Measurements from ENCODE around the gene KLF3. TPM values are rescaled to one million over a fixed set of nuclear protein-coding genes. Genes with fewer than 3 reads are reported as not detected.
A peak's percentile ranks its signal among the peaks of the same experiment; 100 is the strongest.
"Not testable (repeated sequence)": the region's sequence is repeated elsewhere in the genome, so short reads cannot be mapped to it uniquely, and the experiment has no call there.

KLF3 gene
- total RNA-seq, 4 donors from 2014 or later: 169 to 240 (median 223) TPM

DNA sequence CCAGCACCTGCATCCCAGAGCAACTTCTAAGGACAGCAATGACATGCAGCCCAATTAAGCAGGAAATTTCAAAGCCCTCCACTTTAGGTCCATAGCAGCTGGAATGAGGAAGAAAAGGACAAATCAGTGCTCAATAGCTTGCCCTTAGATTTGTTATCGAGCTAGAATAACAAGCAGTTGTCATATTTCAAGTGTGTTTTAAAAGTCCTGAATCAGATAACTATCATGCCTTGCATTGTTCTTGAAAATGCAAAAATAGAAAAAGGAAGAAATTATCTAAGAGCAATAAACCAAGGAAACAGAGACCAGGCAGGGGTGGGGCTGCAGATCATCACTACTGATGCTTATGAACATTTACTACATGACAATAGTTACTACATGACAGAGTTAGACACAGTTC is 43.9 kb upstream of the KLF3 start:
- 55% methylated on average over 1 of the region's 1 CpG for WGBS
- TF ChIP-seq POLR2AphosphoS5 (IDR thresholded peaks at IDR 0.05) (no peak), EP300 (IDR thresholded peaks at IDR 0.05) (no peak), POLR2A (IDR thresholded peaks at IDR 0.05) (no peak)
- TF ChIP-seq, protein P1, sequence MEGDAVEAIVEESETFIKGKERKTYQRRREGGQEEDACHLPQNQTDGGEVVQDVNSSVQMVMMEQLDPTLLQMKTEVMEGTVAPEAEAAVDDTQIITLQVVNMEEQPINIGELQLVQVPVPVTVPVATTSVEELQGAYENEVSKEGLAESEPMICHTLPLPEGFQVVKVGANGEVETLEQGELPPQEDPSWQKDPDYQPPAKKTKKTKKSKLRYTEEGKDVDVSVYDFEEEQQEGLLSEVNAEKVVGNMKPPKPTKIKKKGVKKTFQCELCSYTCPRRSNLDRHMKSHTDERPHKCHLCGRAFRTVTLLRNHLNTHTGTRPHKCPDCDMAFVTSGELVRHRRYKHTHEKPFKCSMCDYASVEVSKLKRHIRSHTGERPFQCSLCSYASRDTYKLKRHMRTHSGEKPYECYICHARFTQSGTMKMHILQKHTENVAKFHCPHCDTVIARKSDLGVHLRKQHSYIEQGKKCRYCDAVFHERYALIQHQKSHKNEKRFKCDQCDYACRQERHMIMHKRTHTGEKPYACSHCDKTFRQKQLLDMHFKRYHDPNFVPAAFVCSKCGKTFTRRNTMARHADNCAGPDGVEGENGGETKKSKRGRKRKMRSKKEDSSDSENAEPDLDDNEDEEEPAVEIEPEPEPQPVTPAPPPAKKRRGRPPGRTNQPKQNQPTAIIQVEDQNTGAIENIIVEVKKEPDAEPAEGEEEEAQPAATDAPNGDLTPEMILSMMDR (IDR thresholded peaks at IDR 0.05): no peak
- H3K36me3 ChIP-seq: no peaks in the 10 kb centered on the region
- peak overlapping the region; percentile 90 for H3K27ac ChIP-seq
- DNase-seq (ENCODE audit: low spot score in 2 of 2): no peak
- peaks cover 26% of the 10 kb centered on the region for H3K4me1 ChIP-seq
- H3K4me3 ChIP-seq: no peak overlapping the region
- no peaks in the 10 kb centered on the region for H3K27me3 ChIP-seq
- no peaks in the 10 kb centered on the region for H3K9me3 ChIP-seq

DNA sequence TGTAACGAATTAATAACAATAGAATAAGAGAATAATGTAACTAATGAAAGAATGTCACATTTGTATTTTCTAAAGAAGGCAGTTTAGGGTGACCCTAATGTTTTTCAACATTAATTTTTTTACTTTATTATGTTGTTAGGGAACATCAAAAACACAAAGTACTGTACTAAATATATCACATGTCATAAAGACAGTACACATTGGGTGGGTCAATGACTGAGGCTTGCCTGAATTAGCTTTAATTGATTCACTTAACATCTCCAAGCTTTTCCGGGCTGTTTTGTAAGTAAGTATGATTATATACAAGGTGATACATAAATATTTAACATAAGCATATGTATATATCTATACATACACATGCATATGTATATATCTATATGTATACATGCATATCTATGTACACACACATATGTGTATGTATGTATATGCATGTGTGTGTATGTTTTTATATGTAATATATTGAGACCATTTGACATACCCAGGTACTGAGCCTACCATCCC is 43.4 kb upstream of the KLF3 start:
- Histone ChIP-seq H3K4me3 (no peak overlapping the region), H3K36me3 (no peaks in the 10 kb centered on the region), H3K4me1 (peaks cover 26% of the 10 kb centered on the region), H3K27me3 (no peaks in the 10 kb centered on the region), H3K27ac (peak overlapping the region; percentile 90), H3K9me3 (no peaks in the 10 kb centered on the region)
- WGBS: 61% methylated on average over 2 of the region's 2 CpGs
- no peak for DNase-seq (ENCODE audit: low spot score in 2 of 2)
- no peak for TF ChIP-seq EP300 (IDR thresholded peaks at IDR 0.05)
- no peak for TF ChIP-seq POLR2AphosphoS5 (IDR thresholded peaks at IDR 0.05)
- TF ChIP-seq POLR2A (IDR thresholded peaks at IDR 0.05): no peak
- TF ChIP-seq, protein P1 (IDR thresholded peaks at IDR 0.05): no peak

DNA sequence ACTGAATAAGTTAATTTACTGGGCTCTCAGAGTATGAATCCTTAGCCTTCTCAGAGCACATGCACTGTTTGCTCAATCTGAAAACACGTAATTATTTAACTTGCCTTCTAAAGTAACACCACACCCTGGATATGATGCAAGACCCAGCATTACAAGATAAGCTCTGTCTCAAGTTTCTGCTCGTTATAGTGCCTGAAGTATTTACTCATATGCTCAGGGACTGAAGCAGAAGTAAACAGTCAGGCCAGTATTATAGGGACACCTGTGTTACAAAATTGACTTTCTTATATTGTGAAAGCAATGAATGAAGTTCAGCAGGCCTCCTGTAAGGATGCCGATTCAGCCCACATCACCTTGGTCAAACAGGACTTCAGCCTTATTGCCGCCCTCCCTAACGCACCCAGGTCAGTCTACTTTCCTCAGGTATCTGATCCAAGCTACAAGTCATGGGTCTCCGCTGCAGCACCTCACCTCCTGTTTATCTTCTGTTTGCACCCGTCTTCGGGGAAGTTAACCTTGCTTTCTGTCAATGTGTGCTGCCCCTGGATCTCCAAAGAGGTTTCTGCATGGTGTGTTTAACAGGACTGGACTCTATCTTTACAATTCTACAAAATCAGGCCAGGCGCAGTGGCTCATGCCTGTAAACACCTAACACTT is 42.8 kb upstream of the KLF3 start:
- no peak for TF ChIP-seq POLR2A (IDR thresholded peaks at IDR 0.05)
- no peak for TF ChIP-seq EP300 (IDR thresholded peaks at IDR 0.05)
- TF ChIP-seq, protein P1 (IDR thresholded peaks at IDR 0.05): no peak
- peak; percentile 12 to 89 (median 73) for TF ChIP-seq POLR2AphosphoS5 (IDR thresholded peaks at IDR 0.05)
- no peaks in the 10 kb centered on the region for H3K9me3 ChIP-seq
- peak overlapping the region; percentile 90 for H3K27ac ChIP-seq
- H3K27me3 ChIP-seq: no peaks in the 10 kb centered on the region
- H3K4me1 ChIP-seq: peaks cover 26% of the 10 kb centered on the region
- WGBS: 68% methylated on average over 9 of the region's 9 CpGs
- no peak for DNase-seq (ENCODE audit: low spot score in 2 of 2)
- H3K4me3 ChIP-seq: no peak overlapping the region
- H3K36me3 ChIP-seq: no peaks in the 10 kb centered on the region

DNA sequence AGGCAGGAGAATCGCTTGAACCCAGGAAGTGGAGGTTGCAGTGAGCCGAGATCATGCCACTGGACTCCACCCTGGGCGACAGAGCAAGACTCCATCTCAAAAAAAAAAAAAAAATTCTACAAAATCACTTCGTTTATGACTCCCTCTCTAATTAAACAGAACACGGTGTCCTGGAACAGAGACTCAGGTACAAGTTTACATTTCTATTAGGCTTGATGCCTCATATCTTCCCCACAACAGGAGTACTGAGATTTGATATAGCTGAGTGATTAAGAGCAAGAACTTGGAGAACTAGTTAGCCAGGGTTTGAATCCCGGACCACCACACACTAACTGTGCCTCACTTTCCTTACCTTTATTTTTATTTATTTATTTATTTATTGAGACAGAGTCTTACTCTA is 42.2 kb upstream of the KLF3 start:
- Histone ChIP-seq H3K4me1 (peaks cover 26% of the 10 kb centered on the region), H3K27me3 (no peaks in the 10 kb centered on the region), H3K4me3 (no peak overlapping the region), H3K27ac (peak overlapping the region; percentile 90), H3K9me3 (no peaks in the 10 kb centered on the region), H3K36me3 (no peaks in the 10 kb centered on the region)
- DNase-seq (ENCODE audit: low spot score in 2 of 2): no peak
- TF ChIP-seq, protein P1 (IDR thresholded peaks at IDR 0.05): no peak
- TF ChIP-seq POLR2AphosphoS5 (IDR thresholded peaks at IDR 0.05) (no peak), POLR2A (IDR thresholded peaks at IDR 0.05) (no peak), EP300 (IDR thresholded peaks at IDR 0.05) (no peak)
- whole genome bisulfite sequencing: 76% methylated on average over 6 of the region's 6 CpGs

DNA sequence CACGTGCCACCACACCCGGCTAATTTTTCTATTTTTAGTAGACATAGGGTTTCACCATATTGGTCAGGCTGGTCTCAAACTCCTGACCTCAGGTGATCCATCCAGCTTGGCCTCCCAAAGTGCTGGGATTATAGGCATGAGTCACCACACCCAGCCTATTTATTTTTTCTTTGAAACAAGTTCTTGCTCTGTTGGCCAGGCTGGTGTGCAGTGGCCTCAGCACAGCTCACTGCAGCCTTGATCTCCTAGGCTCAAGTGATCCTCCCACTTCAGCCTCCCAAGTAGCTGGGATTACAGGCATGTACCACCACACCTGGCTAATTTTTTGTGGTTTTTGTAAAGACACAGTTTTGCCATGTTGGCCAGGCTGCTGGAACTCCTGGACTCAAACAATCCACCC is 41.7 kb upstream of the KLF3 start:
- peak overlapping the region; percentile 90 for H3K27ac ChIP-seq
- not testable (repeated sequence) for DNase-seq (ENCODE audit: low spot score in 2 of 2)
- 69% methylated on average over 2 of the region's 2 CpGs for WGBS

More for the DNA sequence above, 41.7 kb upstream of the KLF3 start:
- H3K27me3 ChIP-seq, H3K36me3 ChIP-seq, H3K9me3 ChIP-seq, H3K4me3 ChIP-seq: not testable (repeated sequence)
- peaks cover 22% of the 10 kb centered on the region for H3K4me1 ChIP-seq
